ENCODE data around the gene TCN1.

TCN1 gene

DNA sequence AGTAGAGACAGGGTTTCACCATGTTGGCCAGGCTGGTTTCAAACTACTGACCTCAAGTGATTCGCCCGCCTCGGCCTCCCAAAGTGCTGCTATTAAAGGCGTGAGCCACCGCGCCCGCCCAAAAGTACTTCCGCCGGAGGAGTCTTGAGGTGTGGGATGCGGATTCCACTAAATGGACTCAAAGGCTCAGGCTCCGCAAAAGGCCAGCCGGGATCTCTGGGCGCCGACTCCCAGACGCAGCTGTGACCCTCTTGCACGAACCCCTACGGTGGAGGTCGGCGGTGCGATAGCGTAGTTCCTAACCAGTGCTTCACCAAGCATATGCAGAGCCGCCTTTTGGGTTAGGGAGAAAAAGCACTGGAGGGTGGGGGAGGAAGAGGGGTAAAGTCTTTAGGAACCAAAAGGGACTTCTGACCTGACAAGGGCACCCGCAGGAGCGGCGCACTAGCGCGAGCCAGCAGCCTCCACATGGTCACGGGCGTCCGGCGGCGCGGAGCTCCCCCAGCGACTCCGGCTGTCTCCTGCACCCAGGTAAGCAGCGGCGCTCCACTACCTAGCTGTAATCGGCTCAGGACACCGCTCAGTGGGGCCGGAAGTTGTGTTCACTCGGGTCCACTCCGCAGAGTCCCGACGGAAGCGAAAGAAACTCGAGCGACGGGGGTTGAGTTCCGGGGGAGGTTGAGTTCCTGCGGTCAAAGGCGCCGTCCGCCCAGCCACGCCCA, 55.9 kb downstream of the TCN1 start, which contains the start of gene MRPL16:
Gene MRPL16 (minus strand): TSS at position 590 of the 722 bp plus-strand sequence. CDS start 120 bp downstream, at position 470.
- H3K4me1 Mint-ChIP-seq (ENCODE audit: low read depth), result peaks cover 32% of the 10 kb centered on the region
- peak within 1 kb of the TSS; percentile 93 for H3K27ac Mint-ChIP-seq
- H3K4me3 Mint-ChIP-seq, result peak within 1 kb of the TSS; percentile 84
- no peaks in the 10 kb centered on the region for H3K27me3 Mint-ChIP-seq
- intact Hi-C loops (cut with micrococcal nuclease), result loop anchor here (2.0 kb wide), 1 partner anchor 56 kb away; the partner anchor contains the start of gene STX3
- peaks cover 32% of the 10 kb centered on the region for H3K36me3 Mint-ChIP-seq (ENCODE audit: low read depth)
- no peaks in the 10 kb centered on the region for H3K9me3 Mint-ChIP-seq

DNA sequence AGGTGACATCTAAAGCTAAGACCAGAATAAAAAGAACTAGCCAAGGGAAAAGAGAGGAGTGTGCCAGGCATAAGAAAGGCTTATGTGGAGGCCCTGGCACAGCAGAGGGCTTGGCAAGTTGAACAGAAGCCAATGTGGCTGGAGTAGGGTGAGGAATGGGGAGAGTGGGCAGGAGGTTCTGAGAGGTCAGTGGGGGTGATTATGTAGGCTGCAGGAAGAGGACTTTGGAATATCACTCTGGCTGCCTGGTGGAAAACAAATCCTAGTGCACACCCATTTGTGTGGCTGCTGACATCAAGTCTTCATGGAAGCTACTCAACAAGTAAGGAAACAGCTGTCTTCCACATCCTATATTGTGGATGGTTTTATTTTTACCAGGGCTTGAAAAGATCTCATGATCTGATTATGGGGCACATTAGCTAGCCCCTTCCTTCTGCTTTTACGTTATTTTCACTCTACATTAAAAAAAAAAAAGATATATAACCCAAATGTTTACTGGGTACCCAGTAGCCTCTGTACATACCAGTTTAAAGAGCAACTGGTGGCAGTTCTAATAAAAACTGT, 59.2 kb downstream of the TCN1 start:
- Mint-ChIP-seq H3K27me3 (no peaks in the 10 kb centered on the region), H3K36me3 (ENCODE audit: low read depth) (peaks cover 59% of the 10 kb centered on the region), H3K27ac (no peak overlapping the region), H3K4me3 (no peak overlapping the region), H3K4me1 (ENCODE audit: low read depth) (peaks cover 21% of the 10 kb centered on the region), H3K9me3 (no peaks in the 10 kb centered on the region)
- intact Hi-C loops (cut with micrococcal nuclease), result loop anchor here (10.0 kb wide), 1 partner anchor 192 kb away; the partner anchor contains the start of gene OSBP

GRCh38 chr11:59804061-59804460, 62.2 kb downstream of the TCN1 start:
- H3K27ac Mint-ChIP-seq, result no peak overlapping the region
- H3K36me3 Mint-ChIP-seq (ENCODE audit: low read depth), result peaks cover 88% of the 10 kb centered on the region
- H3K4me1 Mint-ChIP-seq (ENCODE audit: low read depth), result peaks cover 4% of the 10 kb centered on the region
- no peaks in the 10 kb centered on the region for H3K27me3 Mint-ChIP-seq
- intact Hi-C loops (cut with micrococcal nuclease), result loop anchor here (10.0 kb wide), 1 partner anchor 189 kb away; the partner anchor contains the start of gene OSBP
- H3K9me3 Mint-ChIP-seq, result no peaks in the 10 kb centered on the region
- H3K4me3 Mint-ChIP-seq, result no peak overlapping the region
